ENCODE data around the gene ADCY2.

Gene ADCY2

DNA sequence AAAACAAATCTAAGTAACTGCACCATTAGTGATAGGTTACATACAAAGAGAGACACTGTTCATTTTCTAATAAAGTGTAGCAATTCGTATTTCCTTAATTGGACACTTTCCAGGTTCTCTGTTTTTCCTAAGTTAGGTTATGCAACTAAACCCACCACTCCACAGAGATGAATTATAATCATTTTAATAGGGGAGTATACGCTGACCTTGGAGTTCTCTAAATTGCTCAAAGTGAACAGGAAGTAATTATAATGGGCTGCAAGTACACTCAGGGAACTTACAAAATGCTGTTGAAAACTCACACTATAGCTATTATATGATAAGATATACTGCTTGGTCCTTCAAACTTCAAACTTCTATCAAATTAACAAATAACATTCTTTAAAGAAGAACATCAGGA, 18.2 kb upstream of the ADCY2 start:
- no peak for TF ChIP-seq CTCF (IDR thresholded peaks at IDR 0.05; ENCODE audit: insufficient read depth, low read length, missing control alignments)
- DNase-seq (ENCODE audit: low read depth, low spot score): no peak
- H3K4me3 ChIP-seq (ENCODE audit: low read depth, low read length): no peak overlapping the region
- CTCF ChIA-PET: no interaction called here
- POLR2A ChIA-PET: no interaction called here

DNA sequence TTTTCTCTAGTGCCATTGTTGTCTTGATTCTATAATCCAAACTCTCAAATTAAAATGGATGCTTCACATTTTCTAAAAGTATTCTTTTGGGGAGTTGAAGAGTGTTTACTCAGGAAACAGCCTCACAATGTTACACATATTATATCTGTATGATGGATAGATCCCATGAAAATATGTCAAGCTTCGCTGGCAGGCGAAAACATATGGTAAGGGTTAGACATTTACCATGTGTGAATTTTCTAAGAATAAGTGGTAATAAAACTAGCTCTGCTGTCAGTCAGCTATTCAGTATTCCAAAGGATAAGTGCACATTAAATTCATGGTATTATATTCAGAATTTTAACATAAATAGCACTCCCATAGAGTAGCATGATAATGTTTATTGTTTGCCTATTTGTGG, 13.3 kb upstream of the ADCY2 start:
- no peak for TF ChIP-seq CTCF (IDR thresholded peaks at IDR 0.05; ENCODE audit: insufficient read depth, low read length, missing control alignments)
- ChIA-PET POLR2A (no interaction called here), CTCF (interaction anchor here (1.6 kb wide), 1 partner anchor 10 kb away, joined by 5 read pairs; no protein-coding TSS in a partner anchor)
- DNase-seq (ENCODE audit: low read depth, low spot score): no peak
- no peak overlapping the region for H3K4me3 ChIP-seq (ENCODE audit: low read depth, low read length)

GRCh38 chr5:7385681-7386080, 10.3 kb upstream of the ADCY2 start:
- no peak overlapping the region for H3K4me3 ChIP-seq (ENCODE audit: low read depth, low read length)
- no peak for TF ChIP-seq CTCF (IDR thresholded peaks at IDR 0.05; ENCODE audit: insufficient read depth, low read length, missing control alignments)
- no peak for DNase-seq (ENCODE audit: low read depth, low spot score)
- ChIA-PET CTCF (interaction anchor here (0.6 kb wide), 1 partner anchor 125 kb away, joined by 3 read pairs; no protein-coding TSS in a partner anchor), POLR2A (no interaction called here)

DNA sequence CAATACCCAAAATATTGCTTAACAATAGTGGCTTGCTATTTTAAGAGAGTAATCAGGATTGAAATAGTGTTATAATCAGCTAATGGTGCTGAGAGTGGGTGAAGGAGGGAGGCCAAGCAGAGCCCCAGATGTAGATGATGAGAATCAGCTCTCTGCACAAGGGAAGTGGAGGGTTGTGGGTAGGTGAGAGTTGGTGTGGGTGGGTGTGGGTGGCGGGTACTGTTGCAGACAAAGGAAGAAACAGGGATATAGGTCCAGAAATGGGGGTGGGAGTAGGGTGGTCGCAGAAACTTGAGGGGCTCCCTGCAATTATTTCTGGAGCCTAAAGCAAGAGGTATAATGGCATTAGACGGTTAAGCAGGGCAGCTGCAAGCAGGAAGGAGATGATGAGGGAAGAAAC, 7.4 kb upstream of the ADCY2 start:
- POLR2A ChIA-PET: no interaction called here
- no peak overlapping the region for H3K4me3 ChIP-seq (ENCODE audit: low read depth, low read length)
- DNase-seq (ENCODE audit: low read depth, low spot score): no peak
- TF ChIP-seq CTCF (IDR thresholded peaks at IDR 0.05; ENCODE audit: insufficient read depth, low read length, missing control alignments): no peak
- CTCF ChIA-PET: no interaction called here

DNA sequence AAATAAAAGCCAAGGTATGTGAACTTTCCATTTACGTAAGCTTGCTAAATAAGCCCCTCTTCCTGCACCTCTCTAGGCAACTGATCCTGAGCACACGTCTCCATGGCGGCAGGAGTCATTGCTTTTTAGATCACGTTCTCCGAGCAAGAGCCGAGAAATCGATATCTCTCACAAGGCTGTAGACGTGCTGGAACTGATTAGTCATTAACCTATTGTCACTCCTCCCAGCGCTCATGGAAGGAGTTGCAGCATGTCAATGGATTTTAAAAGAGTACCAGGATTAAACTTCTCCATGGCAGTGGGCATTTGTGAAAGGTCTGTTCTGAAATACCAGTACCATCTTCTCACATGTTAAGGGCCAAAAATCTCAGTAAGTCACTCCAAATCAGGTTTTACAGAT, 4.7 kb upstream of the ADCY2 start:
- ChIA-PET CTCF (interaction anchor here (1.0 to 1.5 kb wide), 3 partner anchors 12 to 625 kb away, joined by 4 to 21 read pairs (median 4); no protein-coding TSS in a partner anchor), POLR2A (no interaction called here)
- DNase-seq (ENCODE audit: low read depth, low spot score): no peak
- TF ChIP-seq CTCF (IDR thresholded peaks at IDR 0.05; ENCODE audit: insufficient read depth, low read length, missing control alignments): no peak
- no peak overlapping the region for H3K4me3 ChIP-seq (ENCODE audit: low read depth, low read length)

DNA sequence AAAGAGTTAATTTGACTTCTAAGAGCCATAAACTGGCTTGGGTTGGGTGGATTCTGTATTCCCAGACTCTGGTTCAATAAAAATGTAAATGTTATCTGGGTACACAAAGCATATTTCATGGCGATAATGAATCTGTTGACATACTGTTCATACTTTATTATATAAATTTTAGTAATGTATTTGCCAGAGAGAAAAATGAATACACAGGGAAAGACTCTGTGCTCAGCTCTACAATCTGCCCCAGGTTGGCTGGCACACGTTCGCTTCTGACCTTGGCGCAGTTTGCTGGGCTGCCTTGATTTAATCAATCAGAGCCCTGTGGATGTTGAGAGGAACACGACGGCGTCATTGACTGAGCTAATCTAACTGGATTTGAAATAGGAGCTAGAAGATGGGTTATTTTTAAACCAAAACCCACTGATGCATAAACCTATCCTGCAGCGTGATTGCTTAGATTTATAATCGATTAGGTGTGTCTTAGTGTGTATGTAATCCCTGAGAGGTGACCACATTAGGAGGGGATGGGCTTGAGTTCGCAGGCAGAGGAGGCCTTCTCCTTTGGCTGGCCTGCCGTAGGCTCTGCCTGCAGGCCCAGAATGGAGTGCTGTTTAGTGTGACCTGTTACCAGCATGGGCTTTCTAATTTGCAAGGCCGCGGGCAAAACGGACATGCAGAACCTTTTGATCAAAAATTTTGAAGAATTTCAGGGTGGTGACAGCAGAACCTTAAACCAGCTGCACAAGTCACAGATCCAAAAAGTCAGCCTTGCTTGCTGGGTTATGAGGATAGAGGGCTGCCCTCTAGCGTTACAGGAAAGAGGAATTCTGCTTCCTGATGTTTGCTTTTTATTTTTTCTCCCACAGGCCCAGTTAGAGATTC, 3.9 kb upstream of the ADCY2 start:
- no peak for DNase-seq (ENCODE audit: low read depth, low spot score)
- POLR2A ChIA-PET: no interaction called here
- CTCF ChIA-PET: interaction anchor here (0.9 to 1.5 kb wide), 7 partner anchors 9 to 626 kb away, joined by 3 to 21 read pairs (median 4); no protein-coding TSS in a partner anchor
- peak; percentile 64 for TF ChIP-seq CTCF (IDR thresholded peaks at IDR 0.05; ENCODE audit: insufficient read depth, low read length, missing control alignments)
- H3K4me3 ChIP-seq (ENCODE audit: low read depth, low read length): no peak overlapping the region

Data from AG04449 (cell line).